BLaER1 (cell line): Measurements from ENCODE around the gene DGKB.

Source experiments
- H3K27ac ChIP-seq: shearing (Covaris generic); formaldehyde crosslinking; 2 replicates; pipeline ENCODE4 v1.8.1; 2022
- H3K27me3 ChIP-seq: shearing (Covaris generic); formaldehyde crosslinking; 2 replicates; pipeline ENCODE4 v1.8.1; 2022
- H3K36me3 ChIP-seq: shearing (Covaris generic); formaldehyde crosslinking; 2 replicates; pipeline ENCODE4 v1.8.1; 2022
- H3K4me1 ChIP-seq: shearing (Covaris generic); formaldehyde crosslinking; 2 replicates; pipeline ENCODE4 v1.8.1; 2022
- H3K4me2 ChIP-seq: shearing (Covaris generic); formaldehyde crosslinking; 2 replicates; pipeline ENCODE4 v1.8.1; 2022
- H3K4me3 ChIP-seq: shearing (Covaris generic); formaldehyde crosslinking; 2 replicates; pipeline ENCODE4 v1.8.1; 2022
- H3K9ac ChIP-seq: shearing (Covaris generic); formaldehyde crosslinking; 2 replicates; pipeline ENCODE4 v1.8.1; 2022
- H3K9me3 ChIP-seq: shearing (Covaris generic); formaldehyde crosslinking; 2 replicates; pipeline ENCODE4 v1.8.1; 2022
- H4K20me1 ChIP-seq: shearing (Covaris generic); formaldehyde crosslinking; 2 replicates; pipeline ENCODE4 v1.8.1; 2022
- Cebpa-rat ChIP-seq: shearing (Covaris generic); IDR thresholded peaks from 2 replicates; pipeline ENCODE4 v1.8.1; 2022

Gene DGKB

DNA sequence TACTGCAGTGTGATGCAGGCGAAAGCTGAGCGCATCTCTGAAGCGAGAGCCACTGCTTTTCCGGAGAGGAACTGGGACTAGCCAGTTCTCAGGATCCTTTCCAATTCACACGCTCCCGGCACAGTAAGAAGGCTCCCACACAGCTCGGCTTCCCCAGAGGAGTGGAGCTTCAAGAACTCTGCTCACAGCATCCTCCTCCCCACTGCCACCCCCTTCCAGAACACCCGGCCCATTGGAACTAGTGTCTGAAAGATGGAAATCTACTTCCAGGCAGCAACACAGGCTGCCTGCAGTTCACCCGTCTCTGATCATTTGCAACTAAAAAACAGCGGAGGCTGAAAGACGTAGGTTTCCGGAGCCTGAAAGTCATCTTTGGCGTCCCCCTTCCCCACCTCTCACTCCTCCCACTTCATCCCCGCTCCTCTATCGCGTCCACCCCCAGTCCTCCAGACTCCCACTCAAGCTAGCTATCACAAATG lies at the start of gene DGKB:
Gene DGKB (minus strand): TSS at position 163 of the 479 bp plus-strand sequence.
- no peak within 1 kb of the TSS for H3K9ac ChIP-seq
- H3K4me1 ChIP-seq = no peaks in the 10 kb centered on the region
- H3K4me3 ChIP-seq = no peak within 1 kb of the TSS
- H3K4me2 ChIP-seq = no peak within 1 kb of the TSS
- H4K20me1 ChIP-seq = no peaks in the 10 kb centered on the region
- no peak within 1 kb of the TSS for H3K27ac ChIP-seq
- H3K27me3 ChIP-seq = no peaks in the 10 kb centered on the region
- no peaks in the 10 kb centered on the region for H3K9me3 ChIP-seq
- no peak for TF ChIP-seq Cebpa-rat
- H3K36me3 ChIP-seq = no peaks in the 10 kb centered on the region

GRCh38 chr7:14950013-14950412 lies 47.5 kb upstream of the DGKB start:
- no peak overlapping the region for H3K4me2 ChIP-seq
- H3K27me3 ChIP-seq = no peaks in the 10 kb centered on the region
- H3K4me3 ChIP-seq = no peak overlapping the region
- H3K9me3 ChIP-seq = no peaks in the 10 kb centered on the region
- H3K36me3 ChIP-seq = no peaks in the 10 kb centered on the region
- H4K20me1 ChIP-seq = no peaks in the 10 kb centered on the region
- H3K27ac ChIP-seq = no peak overlapping the region
- no peak overlapping the region for H3K9ac ChIP-seq
- H3K4me1 ChIP-seq = no peaks in the 10 kb centered on the region
- TF ChIP-seq Cebpa-rat = no peak

DNA sequence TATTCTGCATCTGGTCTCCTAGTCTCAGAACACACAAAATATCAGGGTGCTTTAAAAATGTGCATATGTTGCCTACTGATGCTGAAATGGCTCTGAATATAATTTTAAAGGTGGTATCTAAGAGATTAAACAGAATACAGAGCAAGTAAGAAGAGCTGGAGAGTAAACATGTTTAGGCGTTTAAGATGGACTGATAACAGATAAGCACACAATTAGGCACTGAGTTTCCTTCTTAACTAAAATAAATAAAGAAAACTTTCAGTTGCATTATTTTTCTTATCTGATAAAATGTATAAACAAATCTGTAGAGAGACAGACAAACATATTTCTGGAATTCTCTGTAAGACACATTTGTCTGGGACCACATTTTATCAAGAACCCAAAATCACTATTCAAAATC lies 35.6 kb upstream of the DGKB start:
- no peaks in the 10 kb centered on the region for H3K9me3 ChIP-seq
- H3K36me3 ChIP-seq = no peaks in the 10 kb centered on the region
- TF ChIP-seq Cebpa-rat = no peak
- H3K4me1 ChIP-seq = no peaks in the 10 kb centered on the region
- H3K4me3 ChIP-seq = no peak overlapping the region
- no peak overlapping the region for H3K4me2 ChIP-seq
- H3K9ac ChIP-seq = no peak overlapping the region
- H4K20me1 ChIP-seq = no peaks in the 10 kb centered on the region
- no peak overlapping the region for H3K27ac ChIP-seq
- no peaks in the 10 kb centered on the region for H3K27me3 ChIP-seq

DNA sequence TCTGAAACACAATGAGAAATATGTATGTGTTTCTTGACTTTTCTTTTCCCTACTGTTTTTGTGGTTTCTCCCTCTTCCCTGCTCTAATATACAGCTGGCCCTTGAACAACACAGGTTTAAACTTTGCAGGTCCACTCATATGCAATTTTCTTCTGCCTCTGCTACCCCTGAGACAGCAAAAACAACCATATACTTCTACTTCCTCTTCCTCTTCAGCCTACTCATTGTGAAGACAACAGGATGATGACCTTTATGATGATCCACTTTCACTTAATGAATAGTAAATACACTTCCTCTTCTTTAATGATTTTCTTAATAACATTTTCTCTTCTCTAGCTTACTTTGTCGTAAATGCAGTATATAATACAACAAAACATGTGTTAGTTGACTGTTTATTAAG lies 35.0 kb upstream of the DGKB start:
- H3K9ac ChIP-seq = no peak overlapping the region
- H3K9me3 ChIP-seq = no peaks in the 10 kb centered on the region
- no peak overlapping the region for H3K4me3 ChIP-seq
- H3K36me3 ChIP-seq = no peaks in the 10 kb centered on the region
- no peaks in the 10 kb centered on the region for H3K27me3 ChIP-seq
- H3K4me1 ChIP-seq = no peaks in the 10 kb centered on the region
- TF ChIP-seq Cebpa-rat = no peak
- H4K20me1 ChIP-seq = no peaks in the 10 kb centered on the region
- no peak overlapping the region for H3K4me2 ChIP-seq
- no peak overlapping the region for H3K27ac ChIP-seq

GRCh38 chr7:14936554-14936953 lies 34.0 kb upstream of the DGKB start:
- H3K4me2 ChIP-seq = no peak overlapping the region
- no peak overlapping the region for H3K9ac ChIP-seq
- H3K27ac ChIP-seq = no peak overlapping the region
- no peaks in the 10 kb centered on the region for H3K27me3 ChIP-seq
- no peaks in the 10 kb centered on the region for H4K20me1 ChIP-seq
- H3K4me1 ChIP-seq = no peaks in the 10 kb centered on the region
- H3K9me3 ChIP-seq = no peaks in the 10 kb centered on the region
- H3K4me3 ChIP-seq = no peak overlapping the region
- H3K36me3 ChIP-seq = no peaks in the 10 kb centered on the region
- no peak for TF ChIP-seq Cebpa-rat

DNA sequence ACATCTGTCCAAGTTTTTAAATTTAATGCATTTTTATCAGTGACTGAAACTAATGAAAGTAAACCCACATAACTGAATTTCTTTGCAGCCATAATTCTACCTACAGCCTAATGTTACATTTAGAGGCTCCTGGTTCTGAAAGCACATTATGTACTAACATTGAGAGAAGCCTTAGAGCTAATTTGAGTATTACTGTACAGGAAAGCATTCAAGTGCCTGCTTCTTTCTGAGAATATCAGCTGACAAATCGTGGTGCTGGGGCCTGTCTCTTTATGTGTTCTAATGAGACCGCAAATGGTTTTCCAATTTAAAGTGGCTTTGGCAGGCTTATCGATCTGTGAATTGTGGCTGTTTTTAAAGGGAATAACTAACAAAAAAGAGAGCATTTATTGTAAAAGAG lies 32.3 kb upstream of the DGKB start:
- Histone ChIP-seq H3K4me3 (no peak overlapping the region), H3K4me1 (no peaks in the 10 kb centered on the region), H3K9ac (no peak overlapping the region), H3K4me2 (no peak overlapping the region), H3K9me3 (no peaks in the 10 kb centered on the region), H3K27me3 (no peaks in the 10 kb centered on the region), H3K27ac (no peak overlapping the region), H4K20me1 (no peaks in the 10 kb centered on the region), H3K36me3 (no peaks in the 10 kb centered on the region)
- TF ChIP-seq Cebpa-rat = no peak

- Histone ChIP-seq H3K4me1 (no peaks in the 10 kb centered on the region), H3K9me3 (no peaks in the 10 kb centered on the region), H3K4me2 (no peak overlapping the region), H3K9ac (no peak overlapping the region), H4K20me1 (no peaks in the 10 kb centered on the region), H3K4me3 (no peak overlapping the region), H3K27me3 (no peaks in the 10 kb centered on the region), H3K36me3 (no peaks in the 10 kb centered on the region), H3K27ac (no peak overlapping the region)
- TF ChIP-seq Cebpa-rat = no peak
Observed at GRCh38 chr7:14931511-14932215, 29.1 kb upstream of the DGKB start.

GRCh38 chr7:14924398-14924797 lies 21.8 kb upstream of the DGKB start:
- Histone ChIP-seq H3K4me3 (no peak overlapping the region), H3K27me3 (no peaks in the 10 kb centered on the region), H3K4me1 (no peaks in the 10 kb centered on the region), H3K36me3 (no peaks in the 10 kb centered on the region), H4K20me1 (no peaks in the 10 kb centered on the region), H3K27ac (no peak overlapping the region), H3K4me2 (no peak overlapping the region), H3K9ac (no peak overlapping the region), H3K9me3 (no peaks in the 10 kb centered on the region)
- TF ChIP-seq Cebpa-rat = no peak

GRCh38 chr7:14911077-14911476 lies 8.5 kb upstream of the DGKB start:
- TF ChIP-seq Cebpa-rat = no peak
- no peak overlapping the region for H3K4me2 ChIP-seq

DNA sequence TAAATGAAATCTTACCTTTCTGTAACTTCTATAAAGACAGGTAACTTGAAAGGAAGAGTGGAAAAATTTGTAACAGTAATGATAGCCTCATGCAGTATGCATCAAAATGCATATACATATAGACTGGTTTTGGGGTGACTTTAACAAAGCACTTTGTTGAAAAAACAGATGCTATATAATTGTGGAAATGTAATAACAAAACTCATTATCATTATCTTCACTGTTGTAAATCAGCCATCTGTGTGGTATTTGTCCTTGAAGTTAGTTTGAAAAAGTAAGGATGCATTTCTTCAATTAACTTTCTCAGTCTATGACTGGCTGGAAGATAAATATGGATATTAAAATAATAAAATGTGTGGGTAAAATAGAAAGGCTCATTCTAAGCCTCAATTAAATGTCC lies 6.1 kb upstream of the DGKB start:
- no peak overlapping the region for H3K9ac ChIP-seq
- H3K4me2 ChIP-seq = no peak overlapping the region
- no peak overlapping the region for H3K4me3 ChIP-seq

More at GRCh38 chr7:14911077-14911476, 8.5 kb upstream of the DGKB start:
- H3K36me3 ChIP-seq = no peaks in the 10 kb centered on the region
- no peaks in the 10 kb centered on the region for H4K20me1 ChIP-seq
- H3K9me3 ChIP-seq = no peaks in the 10 kb centered on the region
- no peak overlapping the region for H3K4me3 ChIP-seq
- H3K4me1 ChIP-seq = no peaks in the 10 kb centered on the region
- no peaks in the 10 kb centered on the region for H3K27me3 ChIP-seq
- H3K9ac ChIP-seq = no peak overlapping the region
- H3K27ac ChIP-seq = no peak overlapping the region

DNA sequence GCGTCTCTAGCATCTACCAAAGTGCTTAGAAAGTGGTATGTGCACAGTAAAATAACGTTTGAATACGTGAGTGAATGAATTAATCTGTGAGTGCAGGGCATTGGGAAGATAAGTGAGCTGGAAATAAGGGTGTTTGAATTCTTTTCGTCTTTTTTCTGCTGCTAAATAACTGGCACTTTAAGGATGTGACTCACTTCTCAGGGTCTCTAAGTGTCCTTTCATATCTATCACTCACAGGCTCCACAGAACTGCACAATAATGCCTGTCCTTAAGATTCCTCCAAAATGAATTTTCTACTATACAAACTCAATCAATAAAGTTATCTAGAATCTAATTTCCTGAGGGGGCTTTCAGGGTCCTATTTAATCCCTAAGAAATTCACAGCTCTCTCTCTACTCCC lies 3.2 kb upstream of the DGKB start:
- TF ChIP-seq Cebpa-rat = no peak
- Histone ChIP-seq H3K27ac (no peak overlapping the region), H3K27me3 (no peaks in the 10 kb centered on the region), H3K4me3 (no peak overlapping the region), H3K9ac (no peak overlapping the region), H3K4me1 (no peaks in the 10 kb centered on the region), H4K20me1 (no peaks in the 10 kb centered on the region), H3K4me2 (no peak overlapping the region), H3K36me3 (no peaks in the 10 kb centered on the region), H3K9me3 (no peaks in the 10 kb centered on the region)

More for the DNA sequence above, 6.1 kb upstream of the DGKB start:
- Histone ChIP-seq H3K27me3 (no peaks in the 10 kb centered on the region), H3K9me3 (no peaks in the 10 kb centered on the region), H4K20me1 (no peaks in the 10 kb centered on the region), H3K36me3 (no peaks in the 10 kb centered on the region), H3K27ac (no peak overlapping the region), H3K4me1 (no peaks in the 10 kb centered on the region)
- no peak for TF ChIP-seq Cebpa-rat
